ENCODE measurements around the gene ADPRH.
"Not testable (repeated sequence)": the region's sequence is repeated elsewhere in the genome, so short reads cannot be mapped to it uniquely, and the experiment has no call there.

ADPRH gene

DNA sequence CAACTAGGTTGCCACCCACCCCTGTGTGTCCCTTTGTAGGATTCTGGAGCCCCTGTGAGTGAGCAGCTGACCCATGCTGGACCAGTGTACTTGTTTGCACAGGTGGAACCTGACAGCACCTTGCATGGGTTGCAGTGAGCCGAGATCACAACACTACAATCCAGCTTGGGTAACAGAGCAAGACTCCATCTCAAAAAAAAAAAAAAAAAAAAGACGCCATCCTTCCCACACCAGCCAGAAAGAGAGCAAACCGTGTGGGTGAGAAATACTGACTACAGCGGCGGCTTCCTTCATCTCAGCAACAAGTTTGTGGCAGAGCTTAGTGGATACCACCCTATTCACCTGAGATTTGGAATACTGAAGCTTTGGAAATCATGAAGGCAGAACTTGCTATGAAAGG, 19.1 kb upstream of the ADPRH start:
- DNase-seq = no peak

DNA sequence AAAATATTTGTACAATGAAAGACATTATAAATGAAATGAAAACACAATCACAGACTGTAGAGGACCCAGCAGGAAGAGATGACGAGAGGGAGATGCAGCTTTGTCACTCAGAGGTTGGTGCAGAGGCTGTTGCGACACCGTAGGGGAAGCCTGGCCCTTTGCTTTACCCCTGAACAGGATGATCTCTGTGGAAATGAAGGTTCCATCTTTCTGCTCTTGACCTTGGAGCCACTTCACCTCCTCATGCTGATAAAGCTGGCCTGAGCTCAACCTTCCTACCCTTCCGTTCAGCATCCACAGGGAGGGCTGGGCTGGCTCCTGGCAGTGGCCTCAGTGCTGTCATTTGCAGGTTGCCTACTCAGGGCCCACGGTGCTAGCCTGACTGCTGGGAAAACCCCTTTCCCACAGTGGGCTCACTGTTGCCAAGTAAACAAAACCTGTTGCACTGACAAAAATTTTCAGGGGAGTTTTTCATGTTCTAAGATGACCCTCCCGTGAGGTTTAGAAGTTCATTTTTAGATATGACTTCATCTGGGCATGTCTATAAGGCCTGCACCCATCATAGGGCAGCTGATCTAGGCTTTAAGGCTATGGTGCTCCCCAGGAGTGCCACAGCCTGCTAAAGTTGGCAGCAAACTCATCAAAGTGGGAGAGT, 16.9 kb upstream of the ADPRH start:
- DNase-seq = no peak

GRCh38 chr3:119563334-119563733, 16.0 kb upstream of the ADPRH start:
- not testable (repeated sequence) for DNase-seq

- no peak for DNase-seq
These were observed 10.1 kb upstream of the ADPRH start for GRCh38 chr3:119569156-119569555.

GRCh38 chr3:119570229-119570628, 9.1 kb upstream of the ADPRH start:
- DNase-seq = no peak

DNA sequence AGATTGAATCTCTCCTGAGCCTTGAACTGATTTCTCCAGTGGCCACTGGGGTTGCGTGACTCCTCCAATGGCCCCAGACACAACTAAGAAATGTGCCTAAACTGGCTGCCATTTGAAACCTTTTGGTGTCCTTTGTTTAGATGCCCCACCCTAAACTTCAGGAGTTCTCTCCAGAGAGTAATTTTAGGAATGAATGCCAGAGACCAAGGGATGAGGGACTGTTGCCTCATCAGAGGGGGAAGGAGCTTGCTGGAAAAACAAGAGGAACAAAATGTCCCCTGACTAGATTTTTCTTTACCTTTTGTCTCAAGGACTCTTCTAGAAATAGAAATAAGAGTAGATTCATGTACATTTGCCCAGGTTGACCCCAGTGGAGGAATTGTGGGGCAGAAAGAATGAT, 8.1 kb upstream of the ADPRH start:
- no peak for DNase-seq

GRCh38 chr3:119571688-119572087, 7.6 kb upstream of the ADPRH start:
- no peak for DNase-seq

GRCh38 chr3:119575507-119575906, 3.8 kb upstream of the ADPRH start:
- DNase-seq = no peak

- DNase-seq = no peak
These were observed 922 bp downstream of the ADPRH start for GRCh38 chr3:119580067-119580760.

GRCh38 chr3:119582178-119582577, 2.9 kb downstream of the ADPRH start:
- no peak for DNase-seq

DNA sequence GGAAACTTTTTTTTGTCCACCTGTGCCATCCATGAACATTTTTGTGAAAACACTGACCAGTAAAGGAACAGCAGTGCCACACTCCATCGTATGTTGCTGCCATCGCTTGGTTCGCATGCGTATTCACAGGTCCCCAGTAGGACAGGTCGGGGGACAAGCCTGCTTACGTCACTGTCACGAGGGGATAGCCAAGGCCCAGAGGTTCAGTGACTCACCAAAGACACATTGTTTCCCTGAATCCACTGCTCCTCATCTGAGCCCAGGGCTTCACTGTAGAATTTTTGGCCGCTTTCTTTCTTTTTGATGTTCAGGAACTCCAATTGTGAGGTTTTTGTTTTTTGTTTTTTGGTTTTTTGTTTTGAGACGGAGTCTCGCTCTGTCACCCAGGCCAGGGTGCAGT, 5.9 kb downstream of the ADPRH start:
- no peak for DNase-seq

- DNase-seq = no peak
These were observed 6.7 kb downstream of the ADPRH start for GRCh38 chr3:119585856-119586570.

- no peak for DNase-seq
These were observed 7.5 kb downstream of the ADPRH start for GRCh38 chr3:119586733-119587172.

DNA sequence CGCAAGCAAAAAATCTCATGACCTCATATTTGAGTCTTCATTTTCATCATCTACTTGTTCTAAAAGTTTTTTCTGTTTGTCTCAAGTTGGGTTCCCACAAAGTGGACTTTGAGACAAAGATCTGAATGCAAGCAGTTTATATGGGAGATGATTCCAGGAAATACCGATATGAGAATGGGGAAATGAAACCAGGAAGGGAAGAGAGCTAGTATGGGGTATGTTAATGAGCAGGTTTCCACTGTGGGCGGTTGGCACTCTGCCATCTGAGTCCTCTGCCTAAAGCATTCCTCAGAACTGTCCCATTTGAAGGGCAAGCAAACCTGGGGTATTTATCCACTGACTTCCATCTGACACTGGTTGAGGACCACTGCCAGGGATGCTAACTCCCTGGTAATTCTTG, 8.8 kb downstream of the ADPRH start:
- DNase-seq = no peak

GRCh38 chr3:119589102-119589773, 9.9 kb downstream of the ADPRH start:
- no peak for DNase-seq

- DNase-seq = no peak
These were observed 11.4 kb downstream of the ADPRH start for GRCh38 chr3:119590706-119591105.

DNA sequence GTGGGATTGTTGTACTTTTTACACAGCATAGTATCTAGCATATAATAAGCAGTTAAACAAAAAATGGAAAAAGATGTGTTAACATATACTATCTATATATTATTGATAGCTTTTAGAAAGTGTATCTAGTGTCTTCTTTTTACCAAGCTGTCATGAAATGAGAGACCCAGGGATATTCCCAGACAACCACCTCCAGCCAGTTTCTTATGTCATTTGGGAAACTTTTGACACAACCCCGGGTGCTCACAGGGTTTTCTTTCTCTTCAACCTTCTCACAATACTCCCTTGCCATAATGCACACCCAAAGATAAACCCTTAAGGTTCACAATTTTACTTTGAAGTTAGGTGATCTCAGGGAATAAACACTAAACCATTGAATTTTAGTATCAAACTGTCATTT, 13.6 kb downstream of the ADPRH start:
- no peak for DNase-seq

DNA sequence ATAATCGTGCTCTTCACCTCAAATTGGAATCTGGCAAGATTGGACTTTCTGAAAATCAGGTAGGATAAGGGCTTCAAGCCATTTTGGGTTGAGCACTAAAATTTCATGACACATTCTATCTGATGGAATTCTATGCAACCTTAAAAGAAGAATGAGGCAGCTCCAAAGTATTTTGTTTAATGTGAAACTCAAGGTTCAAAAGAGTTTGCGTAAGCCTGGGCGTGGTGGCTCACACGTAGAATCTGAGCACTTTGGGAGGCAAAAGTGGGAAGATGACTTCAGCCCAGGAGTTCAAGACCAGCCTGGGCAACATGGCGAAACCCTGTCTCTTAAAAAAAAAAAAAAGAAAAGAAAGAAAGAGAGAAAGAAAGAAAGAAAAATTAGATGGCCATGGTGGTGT, 14.8 kb downstream of the ADPRH start:
- DNase-seq = no peak

GRCh38 chr3:119594929-119595328, 15.6 kb downstream of the ADPRH start:
- DNase-seq = not testable (repeated sequence)

DNA sequence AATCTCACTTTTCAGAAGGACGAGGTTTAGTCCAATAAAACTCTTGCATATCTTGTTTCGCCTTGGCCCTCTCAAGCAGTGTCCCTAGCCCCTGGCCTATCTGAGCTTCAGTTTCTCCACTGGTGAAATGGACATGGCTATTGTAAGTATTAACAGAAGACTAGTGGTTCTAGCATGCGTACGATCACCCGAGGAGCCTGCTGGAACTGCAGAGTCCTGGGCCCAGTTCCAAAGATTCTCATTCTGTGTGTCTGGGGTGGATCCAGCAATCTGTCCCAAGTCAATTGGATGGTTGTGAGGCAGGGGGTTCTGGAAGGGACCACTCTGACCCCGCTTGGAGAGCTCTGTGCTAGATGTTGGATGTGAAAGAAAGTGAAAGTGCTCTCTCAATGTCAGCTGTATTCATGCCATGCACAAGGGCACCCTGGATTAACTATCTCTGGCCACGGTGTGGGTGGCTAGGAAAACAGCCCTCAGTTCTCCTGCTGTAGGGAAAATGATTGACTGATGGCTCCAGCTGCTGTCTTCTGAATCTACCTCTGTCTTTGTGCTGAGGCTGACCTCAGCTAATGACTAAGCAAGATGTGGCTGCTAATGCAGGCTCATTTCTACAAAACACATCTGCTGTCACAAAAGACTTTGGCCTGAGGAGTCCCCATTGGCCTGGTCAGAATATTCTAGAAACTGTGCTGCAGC, 16.5 kb downstream of the ADPRH start:
- DNase-seq = no peak

- no peak for DNase-seq
These were observed 17.1 kb downstream of the ADPRH start for GRCh38 chr3:119596398-119596797.

GRCh38 chr3:119597548-119598288, 18.4 kb downstream of the ADPRH start, which contains the start of gene PLA1A:
PLA1A (plus strand) TSS chr3:119597885; CDS start chr3:119597914, 29 bp downstream.
- DNase-seq = no peak

All from retina (tissue), 1 donor.